BLaER1 (cell line): ENCODE data around the gene POT1.
"Not testable (repeated sequence)": the region's sequence is repeated elsewhere in the genome, so short reads cannot be mapped to it uniquely, and the experiment has no call there.

Source experiments
- H3K27ac ChIP-seq: shearing (Covaris generic); formaldehyde crosslinking; 2 replicates; pipeline ENCODE4 v1.8.1; 2022
- H3K27me3 ChIP-seq: shearing (Covaris generic); formaldehyde crosslinking; 2 replicates; pipeline ENCODE4 v1.8.1; 2022
- H3K36me3 ChIP-seq: shearing (Covaris generic); formaldehyde crosslinking; 2 replicates; pipeline ENCODE4 v1.8.1; 2022
- H3K4me1 ChIP-seq: shearing (Covaris generic); formaldehyde crosslinking; 2 replicates; pipeline ENCODE4 v1.8.1; 2022
- H3K4me2 ChIP-seq: shearing (Covaris generic); formaldehyde crosslinking; 2 replicates; pipeline ENCODE4 v1.8.1; 2022
- H3K4me3 ChIP-seq: shearing (Covaris generic); formaldehyde crosslinking; 2 replicates; pipeline ENCODE4 v1.8.1; 2022
- H3K9ac ChIP-seq: shearing (Covaris generic); formaldehyde crosslinking; 2 replicates; pipeline ENCODE4 v1.8.1; 2022
- H3K9me3 ChIP-seq: shearing (Covaris generic); formaldehyde crosslinking; 2 replicates; pipeline ENCODE4 v1.8.1; 2022
- H4K20me1 ChIP-seq: shearing (Covaris generic); formaldehyde crosslinking; 2 replicates; pipeline ENCODE4 v1.8.1; 2022
- Cebpa-rat ChIP-seq: shearing (Covaris generic); IDR thresholded peaks from 2 replicates; pipeline ENCODE4 v1.8.1; 2022

Gene POT1

DNA sequence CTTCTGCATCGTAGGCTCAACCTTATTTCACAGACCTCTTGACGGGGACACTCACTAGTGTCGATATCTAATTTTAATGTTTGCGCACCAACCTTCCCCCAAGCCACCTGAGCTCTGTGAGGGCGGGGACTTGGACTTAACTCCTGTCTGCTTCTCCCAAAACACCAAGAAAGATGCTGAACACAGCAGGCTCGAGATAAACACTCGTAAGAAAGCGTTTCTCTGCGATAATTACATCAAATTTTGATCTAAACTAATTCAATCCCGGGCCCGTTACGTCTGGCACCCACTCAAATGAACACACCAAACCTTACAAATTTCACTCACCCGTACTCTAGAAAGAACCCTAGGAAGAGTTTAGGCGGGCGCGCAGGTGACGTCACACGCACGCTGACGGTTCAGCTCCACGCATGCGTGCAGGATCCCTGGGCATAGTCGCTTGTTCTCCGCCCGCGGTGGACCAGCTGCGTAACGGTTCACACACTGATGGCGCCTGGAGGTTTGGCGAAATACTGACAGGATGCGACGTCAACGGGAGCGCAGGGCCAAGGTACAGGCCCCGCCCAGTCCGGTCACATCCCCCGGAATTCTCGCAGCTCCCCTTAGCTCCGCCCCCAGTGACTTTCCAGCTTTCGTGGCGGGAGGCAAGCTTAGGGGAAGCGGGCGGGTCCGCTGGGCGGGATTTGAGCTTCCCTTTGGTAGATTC is at the start of gene POT1:
TSS of gene POT1 (minus strand) at position 359 of the 706 bp plus-strand sequence. CDS start 32,652 bp downstream, outside the sequence.
- Histone ChIP-seq H3K4me1 (peaks cover 21% of the 10 kb centered on the region), H3K4me2 (peak within 1 kb of the TSS; percentile 81), H3K4me3 (peak within 1 kb of the TSS; percentile 79), H4K20me1 (no peaks in the 10 kb centered on the region; the same call in 1 of the 2 replicates), H3K27me3 (no peaks in the 10 kb centered on the region), H3K9me3 (no peaks in the 10 kb centered on the region), H3K27ac (peak within 1 kb of the TSS; percentile 77), H3K9ac (peak within 1 kb of the TSS; percentile 82), H3K36me3 (0 out of 2 replicates have a peak, but pooled peaks cover 6% of the 10 kb centered on the region)
- no peak for TF ChIP-seq Cebpa-rat

- H4K20me1 ChIP-seq, H3K9me3 ChIP-seq, H3K4me2 ChIP-seq: not testable (repeated sequence)
These were observed 45.5 kb upstream of the POT1 start for GRCh38 chr7:124975131-124975530.

GRCh38 chr7:124965553-124965952 is 35.9 kb upstream of the POT1 start:
- TF ChIP-seq Cebpa-rat: no peak
- Histone ChIP-seq H4K20me1 (no peaks in the 10 kb centered on the region), H3K4me3 (no peak overlapping the region), H3K27me3 (no peaks in the 10 kb centered on the region), H3K4me2 (no peak overlapping the region), H3K36me3 (no peaks in the 10 kb centered on the region), H3K4me1 (no peaks in the 10 kb centered on the region), H3K9me3 (no peaks in the 10 kb centered on the region), H3K9ac (no peak overlapping the region), H3K27ac (no peak overlapping the region)

More at GRCh38 chr7:124975131-124975530, 45.5 kb upstream of the POT1 start:
- not testable (repeated sequence) for H3K4me1 ChIP-seq, H3K27ac ChIP-seq, H3K27me3 ChIP-seq, H3K4me3 ChIP-seq, H3K9ac ChIP-seq, H3K36me3 ChIP-seq

DNA sequence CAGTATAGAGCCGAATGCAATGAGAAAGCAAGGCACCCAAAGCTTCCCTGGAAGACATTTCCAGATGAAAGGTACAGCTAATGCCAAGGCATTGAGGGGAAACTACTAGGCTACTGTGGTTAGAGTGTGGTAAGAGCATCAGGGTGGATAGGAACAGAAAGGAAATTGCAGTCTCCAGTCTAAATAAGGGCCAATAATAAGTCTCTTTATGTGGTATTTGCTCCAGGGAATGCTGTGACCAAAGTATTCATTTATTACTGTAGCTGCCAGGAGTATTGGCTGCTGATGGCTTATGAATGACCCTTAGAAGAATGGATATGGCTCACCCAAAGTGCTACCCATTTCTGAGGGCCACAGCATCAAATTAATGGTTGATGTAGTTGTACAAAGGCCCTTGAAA is 30.1 kb upstream of the POT1 start:
- H4K20me1 ChIP-seq: no peaks in the 10 kb centered on the region
- peaks cover 13% of the 10 kb centered on the region for H3K9me3 ChIP-seq
- no peak overlapping the region for H3K4me2 ChIP-seq
- no peaks in the 10 kb centered on the region for H3K36me3 ChIP-seq
- no peak overlapping the region for H3K27ac ChIP-seq
- H3K4me3 ChIP-seq: no peak overlapping the region
- H3K9ac ChIP-seq: no peak overlapping the region
- H3K27me3 ChIP-seq: no peaks in the 10 kb centered on the region
- no peaks in the 10 kb centered on the region for H3K4me1 ChIP-seq
- no peak for TF ChIP-seq Cebpa-rat

- not testable (repeated sequence) for H3K27me3 ChIP-seq, H3K4me1 ChIP-seq, H3K4me2 ChIP-seq, H3K36me3 ChIP-seq, H3K27ac ChIP-seq, H4K20me1 ChIP-seq, H3K4me3 ChIP-seq, H3K9ac ChIP-seq
- H3K9me3 ChIP-seq: peaks cover 13% of the 10 kb centered on the region
These were observed 28.3 kb upstream of the POT1 start for GRCh38 chr7:124957952-124958351.

DNA sequence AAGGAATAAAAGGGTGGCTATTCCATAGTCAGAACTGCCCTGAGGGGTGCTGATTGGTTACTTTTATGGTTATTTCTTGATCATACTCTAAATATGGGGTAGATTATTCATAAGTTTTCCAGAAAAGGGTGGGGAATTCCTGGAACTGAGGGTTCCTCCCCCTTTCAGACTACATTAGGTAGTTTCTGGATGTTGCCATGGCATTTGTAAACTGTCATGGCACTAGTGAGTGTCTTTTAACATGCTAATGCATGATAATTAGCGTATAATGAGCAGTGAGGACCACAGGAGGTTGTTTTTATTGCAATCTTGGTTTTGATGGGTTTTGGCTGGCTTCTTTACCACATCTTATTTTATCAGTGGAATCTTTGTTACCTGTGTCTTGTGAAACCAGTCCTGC is 26.5 kb upstream of the POT1 start:
- Histone ChIP-seq H4K20me1 (no peaks in the 10 kb centered on the region), H3K9me3 (peaks cover 13% of the 10 kb centered on the region), H3K4me1 (no peaks in the 10 kb centered on the region), H3K9ac (no peak overlapping the region), H3K36me3 (no peaks in the 10 kb centered on the region), H3K4me2 (no peak overlapping the region), H3K27ac (no peak overlapping the region), H3K4me3 (no peak overlapping the region), H3K27me3 (no peaks in the 10 kb centered on the region)
- TF ChIP-seq Cebpa-rat: no peak

DNA sequence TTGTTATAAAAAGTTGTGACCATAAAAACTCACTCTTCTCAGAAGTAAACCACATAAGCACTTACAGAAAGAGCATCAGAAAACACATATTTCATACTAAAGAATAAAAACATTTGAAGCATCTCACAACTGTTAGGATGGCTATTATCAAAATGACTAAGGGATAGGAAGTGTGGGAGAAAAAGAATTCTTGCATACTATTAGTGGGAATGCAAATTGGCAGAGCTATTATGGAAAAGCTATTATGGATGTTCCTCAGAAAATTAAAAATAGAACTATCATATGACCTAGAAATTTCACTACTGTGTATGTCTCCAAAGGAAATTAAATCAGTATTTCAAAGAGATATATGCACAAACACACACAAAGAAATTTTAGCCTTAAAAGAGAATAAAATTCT is 25.2 kb upstream of the POT1 start:
- Histone ChIP-seq H4K20me1 (no peaks in the 10 kb centered on the region), H3K27ac (no peak overlapping the region), H3K4me1 (no peaks in the 10 kb centered on the region), H3K9ac (no peak overlapping the region), H3K4me2 (no peak overlapping the region), H3K4me3 (no peak overlapping the region), H3K9me3 (peaks cover 13% of the 10 kb centered on the region), H3K27me3 (no peaks in the 10 kb centered on the region), H3K36me3 (no peaks in the 10 kb centered on the region)
- TF ChIP-seq Cebpa-rat: no peak

GRCh38 chr7:124945680-124946079 is 16.1 kb upstream of the POT1 start:
- H3K36me3 ChIP-seq: no peaks in the 10 kb centered on the region
- no peaks in the 10 kb centered on the region for H4K20me1 ChIP-seq
- no peaks in the 10 kb centered on the region for H3K4me1 ChIP-seq
- no peaks in the 10 kb centered on the region for H3K27me3 ChIP-seq
- no peak for TF ChIP-seq Cebpa-rat
- no peaks in the 10 kb centered on the region for H3K9me3 ChIP-seq
- H3K4me2 ChIP-seq: no peak overlapping the region
- H3K27ac ChIP-seq: no peak overlapping the region
- no peak overlapping the region for H3K9ac ChIP-seq
- no peak overlapping the region for H3K4me3 ChIP-seq

GRCh38 chr7:124943472-124943871 is 13.8 kb upstream of the POT1 start:
- Histone ChIP-seq H3K9me3 (no peaks in the 10 kb centered on the region), H4K20me1 (no peaks in the 10 kb centered on the region), H3K9ac (no peak overlapping the region), H3K27ac (no peak overlapping the region), H3K36me3 (no peaks in the 10 kb centered on the region), H3K4me2 (no peak overlapping the region), H3K4me1 (no peaks in the 10 kb centered on the region), H3K27me3 (no peaks in the 10 kb centered on the region), H3K4me3 (no peak overlapping the region)
- no peak for TF ChIP-seq Cebpa-rat

DNA sequence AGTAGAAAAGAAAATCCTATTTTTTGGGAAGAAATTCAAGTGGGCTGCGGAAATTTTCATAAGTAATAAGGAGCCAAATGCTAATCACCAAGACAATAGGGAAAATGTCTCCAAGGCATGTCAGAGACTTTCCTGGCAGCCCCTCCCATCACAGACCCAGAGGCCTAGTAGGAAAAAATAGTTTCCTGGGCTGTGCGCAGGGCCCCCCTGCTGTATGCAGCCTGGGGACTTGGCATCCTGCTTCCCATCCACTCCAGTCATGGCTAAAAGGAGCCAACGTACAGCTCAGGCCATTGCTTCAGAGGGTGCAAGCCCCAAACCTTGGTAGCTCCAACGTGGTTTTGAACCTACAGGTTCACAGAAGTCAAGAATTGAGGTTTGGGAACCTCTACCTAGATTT is 12.8 kb upstream of the POT1 start:
- no peak overlapping the region for H3K4me3 ChIP-seq
- TF ChIP-seq Cebpa-rat: no peak
- H3K9ac ChIP-seq: no peak overlapping the region
- H3K27me3 ChIP-seq: no peaks in the 10 kb centered on the region
- no peaks in the 10 kb centered on the region for H3K4me1 ChIP-seq
- H4K20me1 ChIP-seq: no peaks in the 10 kb centered on the region
- H3K36me3 ChIP-seq: no peaks in the 10 kb centered on the region
- no peaks in the 10 kb centered on the region for H3K9me3 ChIP-seq
- H3K4me2 ChIP-seq: no peak overlapping the region
- no peak overlapping the region for H3K27ac ChIP-seq

- H3K36me3 ChIP-seq: no peaks in the 10 kb centered on the region
- TF ChIP-seq Cebpa-rat: no peak
- H3K4me2 ChIP-seq: no peak overlapping the region
- H3K27ac ChIP-seq: no peak overlapping the region
- no peak overlapping the region for H3K9ac ChIP-seq
- H4K20me1 ChIP-seq: no peaks in the 10 kb centered on the region
- H3K4me1 ChIP-seq: no peaks in the 10 kb centered on the region
- H3K4me3 ChIP-seq: no peak overlapping the region
- H3K27me3 ChIP-seq: no peaks in the 10 kb centered on the region
- H3K9me3 ChIP-seq: no peaks in the 10 kb centered on the region
These were observed 10.7 kb upstream of the POT1 start for GRCh38 chr7:124940306-124940705.
